NCI-H1694 treated with DMSO at 0.1 percent for 48 hours (cell line): ENCODE data around the gene PELO.
"Not testable (repeated sequence)": the region's sequence is repeated elsewhere in the genome, so short reads cannot be mapped to it uniquely, and the experiment has no call there.

Experiments used
- DNase-seq: peaks from one replicate; lab custom pipeline; 2025; lab: John Stamatoyannopoulos, UW

The PELO gene

GRCh38 chr5:52801329-52801728 lies 13.6 kb downstream of the PELO start:
- no peak for DNase-seq

- DNase-seq, result no peak
Observed at GRCh38 chr5:52802272-52802973, 14.7 kb downstream of the PELO start.

- no peak for DNase-seq
Observed at GRCh38 chr5:52802974-52803336, 15.2 kb downstream of the PELO start.

GRCh38 chr5:52804387-52804791 lies 16.7 kb downstream of the PELO start:
- DNase-seq, result no peak

GRCh38 chr5:52804981-52805380 lies 17.3 kb downstream of the PELO start:
- DNase-seq, result no peak

GRCh38 chr5:52805615-52806014 lies 17.9 kb downstream of the PELO start:
- DNase-seq, result no peak

GRCh38 chr5:52807037-52807436 lies 19.3 kb downstream of the PELO start:
- no peak for DNase-seq

- DNase-seq, result no peak
Observed at GRCh38 chr5:52807723-52808122, 20.0 kb downstream of the PELO start.

- DNase-seq, result no peak
Observed at GRCh38 chr5:52808316-52808901, 20.7 kb downstream of the PELO start.

- no peak for DNase-seq
Observed at GRCh38 chr5:52809884-52810283, 22.2 kb downstream of the PELO start.

- no peak for DNase-seq
Observed at GRCh38 chr5:52810426-52810825, 22.7 kb downstream of the PELO start.

- DNase-seq, result no peak
Observed at GRCh38 chr5:52811067-52811749, 23.5 kb downstream of the PELO start.

- no peak for DNase-seq
Observed at GRCh38 chr5:52814352-52815148, 26.8 kb downstream of the PELO start.

- no peak for DNase-seq
Observed at GRCh38 chr5:52817818-52818217, 30.1 kb downstream of the PELO start.

GRCh38 chr5:52818360-52818759 lies 30.6 kb downstream of the PELO start:
- DNase-seq, result no peak

GRCh38 chr5:52818807-52819206 lies 31.1 kb downstream of the PELO start:
- DNase-seq, result not testable (repeated sequence)

GRCh38 chr5:52821901-52822300 lies 34.2 kb downstream of the PELO start:
- no peak for DNase-seq

- DNase-seq, result no peak
Observed at GRCh38 chr5:52822437-52822836, 34.7 kb downstream of the PELO start.

- DNase-seq, result no peak
Observed at GRCh38 chr5:52824827-52825226, 37.1 kb downstream of the PELO start.

- DNase-seq, result no peak
Observed at GRCh38 chr5:52825826-52826225, 38.1 kb downstream of the PELO start.

GRCh38 chr5:52827815-52828214 lies 40.1 kb downstream of the PELO start:
- no peak for DNase-seq

- no peak for DNase-seq
Observed at GRCh38 chr5:52829664-52830063, 41.9 kb downstream of the PELO start.

GRCh38 chr5:52830650-52831049 lies 42.9 kb downstream of the PELO start:
- DNase-seq, result no peak
